Renal cortical epithelial cell (primary cell): ENCODE measurements around the gene SEMA6C. TPM values are rescaled to one million over a fixed set of nuclear protein-coding genes. Genes with fewer than 3 reads are reported as not detected.
A peak's percentile ranks its signal among the peaks of the same experiment; 100 is the strongest.
"Not testable (repeated sequence)": the region's sequence is repeated elsewhere in the genome, so short reads cannot be mapped to it uniquely, and the experiment has no call there.

Experiments used
- DNase-seq: peaks from one replicate; pipeline ENCODE4 v3.0.0-alpha.2; 2011; ENCODE audit warnings: low read depth
- total RNA-seq: library from RNA; depleted of rRNA; stranded (reverse); fragments of >200 nt; gene quantifications from 2 replicates; pipeline ENCODE4 v1.2.3, GENCODE V29; 2014

The SEMA6C gene, protein sequence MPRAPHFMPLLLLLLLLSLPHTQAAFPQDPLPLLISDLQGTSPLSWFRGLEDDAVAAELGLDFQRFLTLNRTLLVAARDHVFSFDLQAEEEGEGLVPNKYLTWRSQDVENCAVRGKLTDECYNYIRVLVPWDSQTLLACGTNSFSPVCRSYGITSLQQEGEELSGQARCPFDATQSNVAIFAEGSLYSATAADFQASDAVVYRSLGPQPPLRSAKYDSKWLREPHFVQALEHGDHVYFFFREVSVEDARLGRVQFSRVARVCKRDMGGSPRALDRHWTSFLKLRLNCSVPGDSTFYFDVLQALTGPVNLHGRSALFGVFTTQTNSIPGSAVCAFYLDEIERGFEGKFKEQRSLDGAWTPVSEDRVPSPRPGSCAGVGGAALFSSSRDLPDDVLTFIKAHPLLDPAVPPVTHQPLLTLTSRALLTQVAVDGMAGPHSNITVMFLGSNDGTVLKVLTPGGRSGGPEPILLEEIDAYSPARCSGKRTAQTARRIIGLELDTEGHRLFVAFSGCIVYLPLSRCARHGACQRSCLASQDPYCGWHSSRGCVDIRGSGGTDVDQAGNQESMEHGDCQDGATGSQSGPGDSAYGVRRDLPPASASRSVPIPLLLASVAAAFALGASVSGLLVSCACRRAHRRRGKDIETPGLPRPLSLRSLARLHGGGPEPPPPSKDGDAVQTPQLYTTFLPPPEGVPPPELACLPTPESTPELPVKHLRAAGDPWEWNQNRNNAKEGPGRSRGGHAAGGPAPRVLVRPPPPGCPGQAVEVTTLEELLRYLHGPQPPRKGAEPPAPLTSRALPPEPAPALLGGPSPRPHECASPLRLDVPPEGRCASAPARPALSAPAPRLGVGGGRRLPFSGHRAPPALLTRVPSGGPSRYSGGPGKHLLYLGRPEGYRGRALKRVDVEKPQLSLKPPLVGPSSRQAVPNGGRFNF
- 8.4 TPM in 1 of 2 replicates, not detected in the other for total RNA-seq

DNA sequence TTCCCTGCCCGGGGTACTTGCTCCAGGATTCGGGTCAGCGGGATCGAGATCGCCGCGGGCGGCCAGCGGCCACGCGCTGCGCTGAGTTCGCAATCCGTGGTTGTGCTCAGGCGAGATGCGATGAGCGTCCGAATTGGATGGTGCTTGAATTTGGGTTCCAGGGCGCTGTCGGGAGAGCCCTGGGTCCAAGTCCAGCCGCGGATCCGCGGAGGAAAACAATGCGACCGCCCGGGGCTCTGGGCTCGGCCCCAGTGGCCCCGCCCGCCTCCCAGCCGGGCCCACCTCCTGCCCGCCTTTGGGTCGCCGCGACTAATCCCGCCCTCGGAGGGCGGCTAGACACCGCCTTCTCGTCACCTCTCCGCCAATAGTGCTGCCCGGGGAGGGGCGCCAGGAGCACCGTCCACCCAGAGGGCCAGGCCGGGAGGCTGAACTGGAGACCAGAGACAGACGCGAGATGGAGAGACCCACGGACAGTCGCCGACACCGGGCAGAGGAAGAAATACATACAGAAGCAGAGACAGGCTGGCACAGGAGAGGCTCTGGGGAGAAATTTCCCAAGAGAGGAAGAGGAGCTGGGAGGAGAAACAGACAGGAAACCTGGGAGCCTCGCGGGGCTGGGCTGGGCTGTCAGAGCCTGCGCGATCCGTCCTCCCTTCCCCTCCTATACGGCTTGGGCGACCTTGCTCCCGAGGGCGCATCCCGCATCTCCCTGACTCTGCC is at the start of gene SEMA6C:
TSS of gene SEMA6C (minus strand) at position 220 of the 720 bp plus-strand sequence. CDS start 4,010 bp downstream, outside the sequence.
- peak; percentile 76 for DNase-seq

DNA sequence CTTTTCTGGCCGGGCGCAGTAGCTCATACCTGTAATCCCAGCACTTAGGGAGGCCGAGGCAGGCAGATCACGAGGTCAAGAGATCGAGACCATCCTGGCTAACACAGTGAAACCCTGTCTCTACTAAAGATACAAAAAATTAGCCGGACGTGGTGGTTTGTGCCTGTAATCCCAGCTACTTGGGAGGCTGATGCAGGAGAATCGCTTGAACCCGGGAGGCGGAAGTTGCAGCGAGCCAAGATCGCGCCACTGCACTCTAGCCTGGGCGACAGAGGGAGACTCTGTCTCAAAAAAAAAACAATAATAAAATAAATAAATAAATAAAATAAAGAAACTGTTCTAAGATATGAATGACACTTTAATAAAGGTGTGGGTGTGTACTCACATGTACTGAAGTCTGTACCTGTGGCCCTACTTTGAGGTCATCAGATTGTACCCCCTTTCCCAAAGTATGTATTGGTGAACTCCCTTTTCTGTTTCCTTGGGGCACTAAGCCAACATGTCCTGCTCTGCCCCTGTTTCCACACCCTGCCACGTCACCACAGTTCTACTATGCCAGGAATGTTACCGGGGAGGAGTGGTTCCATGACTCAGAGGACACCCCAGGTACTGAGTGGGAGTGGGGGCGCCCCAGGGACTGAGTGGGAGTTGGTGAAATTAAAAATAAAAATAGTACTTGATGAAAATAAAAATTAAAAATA is 48.6 kb upstream of the SEMA6C start:
- DNase-seq: peak; percentile 95

DNA sequence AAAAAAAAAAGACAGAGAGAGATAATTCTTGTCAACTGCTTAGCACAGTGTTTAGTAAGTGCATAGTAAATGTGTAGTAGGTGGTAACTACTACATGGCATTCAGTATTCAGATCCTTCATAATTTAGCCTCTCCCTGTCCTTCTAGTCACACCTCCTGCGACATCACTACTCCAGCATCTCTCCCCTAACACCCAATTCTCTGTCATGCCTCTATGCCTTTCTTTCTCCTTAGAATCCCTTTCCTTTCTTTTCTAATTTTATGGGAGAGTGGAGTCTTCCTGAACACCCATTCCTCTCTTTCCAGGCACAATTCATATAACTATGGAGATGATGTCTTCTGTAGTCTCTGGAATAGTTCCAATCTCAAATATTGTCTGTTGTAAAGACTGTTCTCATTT is 47.4 kb upstream of the SEMA6C start:
- DNase-seq: no peak

DNA sequence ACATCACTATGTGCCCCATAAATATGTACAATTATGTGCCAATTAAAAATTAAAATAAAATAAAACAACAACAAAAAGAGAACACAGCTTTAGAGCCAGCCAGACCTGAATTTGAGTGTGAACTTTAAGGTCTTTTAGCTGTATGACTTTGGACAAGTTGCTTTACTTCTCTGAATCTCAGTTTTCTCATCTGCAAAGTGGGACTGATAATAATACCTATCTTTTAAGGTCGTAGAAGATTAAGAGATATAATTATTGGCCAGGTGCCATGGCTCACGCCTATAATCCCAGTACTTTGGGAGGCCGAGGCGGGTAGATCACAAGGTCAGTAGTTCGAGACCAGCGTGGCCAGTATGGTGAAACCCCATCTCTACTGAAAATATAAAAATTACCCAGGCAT is 46.9 kb upstream of the SEMA6C start:
- DNase-seq: no peak

DNA sequence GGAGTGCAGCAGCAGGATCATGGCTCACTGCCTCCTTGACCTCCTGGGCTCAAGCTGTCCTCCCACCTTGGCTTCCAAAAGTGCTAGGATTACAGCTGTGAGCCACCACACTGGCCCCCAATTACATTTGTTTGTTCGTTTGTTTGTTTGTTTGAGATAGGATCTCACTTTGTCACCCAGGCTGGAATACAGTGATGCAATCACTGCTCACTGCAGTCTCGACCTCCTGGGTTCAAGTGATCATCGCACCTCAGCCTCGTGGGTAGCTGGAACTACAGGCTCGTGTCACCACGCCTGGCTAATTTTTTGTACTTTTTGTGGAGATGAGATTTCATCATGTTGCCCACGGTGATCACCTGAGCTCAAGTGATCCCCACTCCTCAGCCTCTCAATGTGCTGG is 45.6 kb upstream of the SEMA6C start:
- no peak for DNase-seq

DNA sequence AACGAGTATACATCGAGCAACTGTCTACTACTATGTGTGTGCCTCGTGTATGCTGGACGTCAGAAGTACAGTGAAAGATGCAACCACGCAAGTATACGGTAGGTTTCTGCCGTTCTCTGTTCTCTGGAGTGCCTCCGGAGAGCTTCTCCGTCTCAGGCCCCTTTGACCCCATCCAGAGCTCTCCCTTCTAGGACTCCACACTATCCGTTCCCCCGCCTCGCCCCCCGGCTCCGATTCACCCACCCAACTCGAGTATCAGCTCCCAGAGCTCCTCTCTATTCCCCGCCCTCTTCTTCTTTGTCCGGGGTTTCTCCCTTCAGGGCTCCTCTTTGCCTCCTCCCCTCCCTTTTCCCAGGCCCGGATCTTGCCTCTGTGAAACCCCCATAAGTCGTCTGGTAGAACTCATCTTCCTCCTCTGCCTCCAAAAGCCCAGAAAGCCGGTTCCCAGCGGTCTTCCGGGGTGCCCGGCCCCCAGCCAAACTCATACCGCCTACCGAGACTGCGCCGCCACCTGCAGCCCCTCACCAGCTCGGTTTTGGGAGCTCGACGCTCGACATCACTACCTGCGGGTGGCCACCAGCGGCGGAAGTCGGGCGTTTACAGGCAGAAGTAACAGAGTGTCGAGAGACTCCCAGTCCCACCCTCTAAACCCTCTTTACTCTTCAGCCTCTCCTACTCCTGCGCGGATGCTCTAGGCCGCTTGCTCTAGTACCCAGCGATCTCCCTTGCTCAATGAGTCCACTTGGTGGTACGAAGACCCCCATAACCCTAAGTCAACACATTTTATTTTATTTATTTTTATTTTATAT is 43.4 kb upstream of the SEMA6C start, which contains the start of gene VPS72:
TSS of gene VPS72 (minus strand) at position 561 of the 809 bp plus-strand sequence. CDS start at position 485, 76 bp downstream.
- peak; percentile 83 for DNase-seq

DNA sequence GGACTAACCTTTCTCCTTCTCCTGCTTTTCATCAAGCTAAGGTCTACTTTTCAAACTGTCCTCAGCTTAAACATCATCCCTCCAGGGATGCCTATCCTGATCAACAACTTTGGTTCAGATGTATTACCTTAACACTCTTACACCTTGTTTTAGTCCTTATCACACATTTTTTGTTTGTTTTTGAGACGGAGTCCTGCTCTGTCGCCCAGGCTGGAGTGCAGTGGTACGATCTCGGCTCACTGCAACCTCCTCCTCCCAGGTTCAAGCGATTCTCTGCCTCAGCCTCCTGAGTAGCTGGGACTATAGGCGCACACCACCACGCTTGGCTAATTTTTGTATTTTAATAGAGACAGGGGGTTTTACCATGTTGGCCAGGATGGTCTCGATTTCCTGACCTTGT is 42.2 kb upstream of the SEMA6C start:
- DNase-seq: not testable (repeated sequence)

DNA sequence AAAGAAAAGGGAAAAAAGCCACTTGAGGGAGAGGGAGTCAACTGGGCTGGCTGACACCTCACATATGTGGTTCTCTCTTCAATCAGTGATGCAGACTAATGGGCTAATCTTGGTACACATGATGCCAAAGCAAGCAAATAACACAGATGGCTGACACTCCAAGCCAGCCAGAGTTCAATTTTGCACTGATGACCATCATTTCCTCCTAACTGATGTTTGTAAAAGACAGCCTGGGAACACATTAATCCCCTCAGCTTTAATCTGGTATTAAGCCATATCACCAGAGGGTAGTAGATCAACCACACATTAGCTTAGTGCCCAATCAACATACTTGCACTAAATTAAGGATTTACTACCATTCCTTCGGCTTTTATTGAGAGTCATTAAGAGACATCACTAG is 40.8 kb upstream of the SEMA6C start:
- no peak for DNase-seq

DNA sequence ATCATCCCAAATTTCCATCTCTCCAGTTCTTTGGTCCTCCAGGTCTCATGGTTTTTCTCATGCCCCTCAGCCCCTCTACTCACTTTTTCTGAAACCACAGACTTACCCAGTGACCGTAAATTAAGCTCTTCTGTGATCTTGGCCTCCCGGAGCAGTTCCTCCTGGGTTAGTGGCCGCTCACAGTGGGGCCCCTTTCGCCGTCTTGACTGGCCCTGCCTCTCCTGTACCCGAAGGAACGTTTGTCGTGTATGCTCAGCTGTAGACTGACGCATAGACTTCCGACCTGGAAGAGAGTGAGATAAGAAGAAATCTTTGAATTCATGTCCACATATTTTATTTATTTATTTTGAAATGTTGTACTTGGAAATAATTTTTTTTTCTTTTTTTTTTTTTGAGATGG is 37.8 kb upstream of the SEMA6C start:
- no peak for DNase-seq

DNA sequence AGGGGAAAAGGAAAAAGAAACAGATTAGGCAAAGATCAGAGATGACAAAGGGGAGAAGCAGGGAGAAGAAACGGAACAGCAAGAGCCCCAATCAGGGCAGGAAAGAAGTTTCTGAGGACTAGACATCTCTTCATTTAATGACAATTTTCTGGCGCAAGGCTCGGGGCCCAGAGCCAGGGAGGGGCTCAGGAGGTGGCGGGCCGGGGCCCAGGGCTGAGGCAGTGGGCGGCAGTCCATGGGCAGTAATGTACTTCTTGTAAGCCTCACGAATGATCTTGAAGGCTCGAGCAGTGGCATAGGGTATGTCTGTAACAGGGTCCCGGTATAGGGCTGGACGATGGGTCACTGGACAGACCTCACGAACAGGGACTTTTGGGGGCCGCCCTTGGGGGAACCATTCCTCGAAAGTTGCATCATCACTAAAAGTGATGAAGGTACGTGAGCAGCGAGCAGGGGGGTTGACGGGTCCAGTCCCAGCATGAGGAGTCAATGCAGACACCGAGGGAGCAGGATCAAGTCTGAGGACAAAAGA is 30.1 kb upstream of the SEMA6C start:
- no peak for DNase-seq

DNA sequence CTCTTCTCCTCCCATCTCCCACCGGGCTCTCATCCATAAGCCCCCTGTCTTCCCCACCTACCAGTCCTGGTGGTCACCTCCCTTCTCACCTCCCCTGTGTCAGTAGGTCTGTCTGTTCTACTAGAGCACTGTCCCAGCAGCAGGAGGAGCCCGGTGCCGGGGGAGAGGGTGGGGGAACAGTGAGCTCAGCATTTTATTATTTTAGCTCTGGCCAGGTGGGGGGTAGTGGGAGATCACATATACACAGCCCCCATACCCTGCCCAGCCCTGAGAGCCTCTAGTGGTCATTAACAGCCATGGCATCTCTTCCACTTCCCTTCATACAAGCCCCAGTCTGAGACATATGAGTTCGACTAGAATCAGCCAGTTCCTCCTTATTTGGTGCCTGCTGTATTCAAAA is 29.4 kb upstream of the SEMA6C start, which contains the start of gene TMOD4:
TSS of gene TMOD4 (minus strand) at position 119 of the 400 bp plus-strand sequence. CDS start 1,106 bp downstream, outside the sequence.
- DNase-seq: no peak

DNA sequence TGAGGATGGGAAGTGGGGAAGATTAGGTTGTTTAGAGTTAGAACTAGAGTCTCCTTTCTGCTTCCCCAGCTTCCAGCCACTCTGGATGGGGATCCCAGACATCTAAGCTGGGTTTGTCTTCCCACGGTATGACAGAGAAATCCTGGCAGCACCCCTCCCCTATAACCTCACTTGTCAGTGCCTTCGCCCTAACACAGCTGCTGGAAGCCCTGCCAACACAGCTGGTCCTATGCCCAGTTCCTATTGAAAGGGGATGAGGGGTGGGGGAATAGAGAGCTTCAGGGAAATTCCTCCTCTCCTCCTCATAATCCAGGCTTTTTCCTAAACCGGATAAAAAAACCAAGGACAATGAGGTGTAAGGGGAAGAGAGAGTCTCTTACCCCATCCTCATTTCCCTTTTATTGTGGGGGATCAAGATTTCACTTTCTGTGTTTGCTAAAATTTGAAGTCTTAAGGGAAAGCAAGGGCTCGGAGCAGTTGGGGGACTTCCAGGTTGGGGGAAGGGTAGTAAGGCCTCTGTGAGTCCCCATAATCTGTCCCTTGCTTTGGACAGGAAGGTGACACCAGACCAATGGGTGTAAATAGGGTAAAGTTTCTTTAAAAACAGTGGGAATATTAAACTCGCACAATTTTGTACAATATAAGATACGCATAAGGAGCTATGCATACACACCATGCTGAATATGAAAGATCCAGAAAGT is 28.8 kb upstream of the SEMA6C start:
- no peak for DNase-seq

DNA sequence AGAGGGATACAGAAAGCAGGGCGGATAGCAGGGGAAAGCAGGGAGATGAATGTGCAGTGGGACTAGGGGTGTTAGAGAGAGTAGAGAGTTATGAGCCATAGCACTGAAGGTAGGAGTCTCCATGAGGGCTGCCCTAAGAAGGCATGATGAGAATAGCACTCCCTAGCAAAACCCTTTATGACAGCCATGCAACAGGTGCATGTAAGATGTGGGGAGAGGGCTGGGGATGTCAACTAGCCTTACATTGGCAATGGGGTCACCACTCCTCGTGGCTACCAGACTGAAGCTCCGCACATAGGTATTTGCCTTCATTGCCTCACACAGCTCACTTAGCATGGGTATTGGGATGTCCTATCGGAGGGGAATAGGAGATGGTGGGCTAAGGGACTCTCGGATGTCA is 24.8 kb upstream of the SEMA6C start:
- DNase-seq: no peak

DNA sequence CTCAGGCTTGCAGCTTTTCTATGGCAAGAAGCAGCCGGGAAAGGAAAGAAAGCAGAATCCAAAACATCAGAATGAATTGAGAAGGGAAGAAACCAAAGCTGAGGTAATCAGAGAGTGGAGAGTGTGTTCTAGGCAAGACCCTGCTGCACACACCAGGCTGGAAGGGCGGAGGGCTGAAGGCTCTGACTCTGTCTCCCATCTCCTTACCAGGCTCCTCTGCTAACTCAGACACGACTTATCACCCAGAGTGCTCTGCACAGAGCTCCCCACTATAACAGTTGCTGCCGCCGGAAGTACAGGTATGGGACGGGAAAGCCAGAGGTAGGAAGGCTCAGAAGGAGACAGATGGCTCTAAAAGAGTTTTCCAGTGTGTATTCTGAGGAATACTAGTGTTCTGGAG is 20.7 kb upstream of the SEMA6C start:
- no peak for DNase-seq

DNA sequence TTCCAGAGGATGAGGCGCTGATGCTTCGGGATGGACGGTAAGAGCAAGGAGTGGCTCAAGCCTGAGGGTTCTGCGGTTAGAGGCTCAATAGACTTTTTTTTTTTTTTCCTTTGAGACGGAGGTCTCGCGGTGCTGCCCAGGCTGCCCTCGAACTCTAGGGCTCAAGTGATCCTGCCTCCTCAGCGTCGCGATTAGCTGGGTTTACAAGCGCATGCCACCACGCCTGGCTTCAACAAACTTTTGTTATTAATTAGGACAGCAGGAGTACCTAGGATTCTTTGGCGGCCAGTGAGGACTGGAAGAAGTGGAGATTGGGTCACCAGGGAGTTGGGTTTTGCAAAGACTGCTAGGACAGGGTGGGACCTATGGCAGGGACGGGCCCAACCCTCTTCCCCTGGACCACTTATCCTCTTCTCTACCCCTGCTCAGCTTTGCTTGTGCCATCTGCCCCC is 20.1 kb upstream of the SEMA6C start:
- peak; percentile 61 for DNase-seq

DNA sequence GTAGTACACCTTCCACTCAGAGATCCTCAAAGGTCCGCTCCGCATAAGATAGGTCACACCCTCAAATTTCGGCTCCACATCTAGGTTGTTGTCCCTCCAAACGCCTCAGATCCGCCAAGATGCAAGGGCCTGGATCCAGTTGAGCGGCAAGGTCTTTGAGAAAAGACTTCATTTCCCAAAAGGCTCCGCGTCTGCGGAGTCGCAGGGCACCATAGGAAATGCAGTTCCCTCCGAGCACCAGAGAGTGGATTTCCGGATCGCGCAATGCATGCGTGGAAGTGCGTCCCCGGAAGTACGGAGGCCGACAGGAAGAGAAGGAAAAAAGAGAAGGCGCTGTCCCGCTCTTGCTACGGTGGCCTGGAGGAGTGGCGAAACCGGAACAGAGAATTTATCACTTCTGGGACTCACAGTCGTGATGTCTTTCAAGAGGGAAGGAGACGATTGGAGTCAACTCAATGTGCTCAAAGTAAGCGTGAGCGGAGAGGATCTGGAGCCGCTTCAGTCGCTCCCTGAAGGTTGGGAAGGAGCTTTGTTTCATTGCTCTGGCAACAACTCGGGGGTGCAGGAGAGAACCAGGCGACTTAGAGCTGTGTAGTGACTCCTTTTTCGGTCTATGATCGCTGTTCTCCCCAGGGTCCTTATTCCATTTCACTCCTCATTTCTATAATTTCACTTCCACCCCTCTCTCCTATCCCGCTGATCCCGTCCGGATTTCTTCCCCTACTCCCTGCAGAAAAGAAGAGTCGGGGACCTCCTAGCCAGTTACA is 19.5 kb upstream of the SEMA6C start, which contains the start of the genes LYSMD1 and SCNM1:
TSS of gene LYSMD1 (minus strand) at position 165 of the 767 bp plus-strand sequence. CDS start 644 bp downstream, outside the sequence.
TSS of gene SCNM1 (plus strand) at position 407 of the 767 bp plus-strand sequence. CDS start at position 416, 9 bp downstream.
- peak; percentile 96 for DNase-seq

DNA sequence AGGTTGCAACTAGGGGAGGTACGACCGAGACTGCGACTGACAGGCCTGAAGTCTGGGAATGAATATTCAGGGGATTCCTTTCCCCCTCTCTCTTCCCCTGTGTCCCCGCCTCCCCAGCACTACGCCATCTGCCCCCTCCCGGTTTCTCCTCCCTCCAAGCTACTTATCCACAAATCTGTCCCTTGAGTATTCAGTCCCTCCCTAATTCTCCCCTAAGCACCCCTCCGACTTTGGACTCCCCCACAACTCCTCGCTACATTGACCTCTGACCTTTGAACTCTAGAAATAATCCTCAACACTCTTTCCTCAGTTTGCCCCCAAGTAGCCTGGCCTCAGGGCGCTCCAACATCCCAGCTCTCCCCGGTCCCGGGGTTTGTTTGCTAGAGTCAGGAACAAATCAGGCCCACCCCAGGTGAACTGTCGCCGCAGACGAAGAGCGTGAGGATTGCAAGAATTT is 18.9 kb upstream of the SEMA6C start:
- peak; percentile 43 for DNase-seq

DNA sequence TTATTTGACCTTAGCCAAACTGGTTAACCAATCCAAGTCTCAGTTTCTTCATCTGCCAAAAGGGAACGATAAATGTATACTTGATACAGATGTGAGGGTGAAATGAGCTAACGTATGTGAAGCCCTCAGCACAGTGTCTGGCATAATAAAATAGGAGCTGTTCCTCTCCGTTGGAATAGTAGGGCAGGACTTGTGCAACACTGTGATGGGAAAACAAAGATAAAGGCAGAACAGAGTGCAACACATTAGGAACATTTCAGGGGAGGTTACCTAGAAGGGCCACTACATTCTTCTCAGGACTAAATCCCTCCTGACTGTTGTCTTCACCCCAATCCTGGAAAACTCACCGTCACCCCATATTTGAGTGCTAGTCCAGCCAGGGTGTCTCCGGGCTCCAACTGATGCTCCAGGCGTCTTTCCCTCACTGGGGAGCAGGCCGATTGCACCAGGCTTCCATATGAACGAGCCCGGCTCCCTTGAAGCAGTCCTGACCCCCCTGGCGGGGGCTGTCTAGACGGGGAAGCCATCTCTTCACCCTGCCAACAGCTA is 18.4 kb upstream of the SEMA6C start:
- no peak for DNase-seq
